H1 (cell line): ENCODE results near the gene UBE2E3. TPM values are rescaled to one million over a fixed set of nuclear protein-coding genes. Genes with fewer than 3 reads are reported as not detected.

Source experiments
- CTCF ChIA-PET: fragments of 300-600 bp; sonication (Branson Sonifier 250); formaldehyde crosslinking; loops from one replicate; lab custom pipeline; 2021; ENCODE audit not compliant: partially characterized antibody; lab: Charles Lee
- POLR2A ChIA-PET: fragments of 300-600 bp; sonication (Branson Sonifier 250); formaldehyde crosslinking; loops from one replicate; lab custom pipeline; 2021; ENCODE audit warnings: inconsistent platforms; ENCODE audit not compliant: partially characterized antibody; lab: Charles Lee
- DNase-seq, 2 experiments: peaks; one replicate each; pipeline versions ENCODE4 v3.0.0 to v3.0.0-alpha.2; 2010 to 2022; ENCODE audit warnings: low spot score in 2 of 2, low read depth in 1 of 2, mixed read lengths in 1 of 2
- FAIRE-seq: peaks from 2 replicates; lab custom pipeline; 2011; peaks lifted over from hg19 to GRCh38; lab: Jason Lieb, UNC
- H2AFZ ChIP-seq: 2 replicates; pipeline ENCODE4 v1.8.1; 2012; ENCODE audit warnings: low read length, inconsistent platforms
- H2AK5ac ChIP-seq: 2 replicates; pipeline ENCODE4 v1.6.1; 2013; ENCODE audit warnings: low read depth, low read length
- H2BK120ac ChIP-seq: replicated peaks from 2 replicates; pipeline ENCODE3; 2013; ENCODE audit warnings: low read depth, low read length, inconsistent platforms
- H2BK12ac ChIP-seq: 2 replicates; pipeline ENCODE4 v1.6.1; 2013; ENCODE audit warnings: low read depth, low read length
- H2BK15ac ChIP-seq: 2 replicates; pipeline ENCODE4 v1.6.1; 2013; ENCODE audit warnings: low read length
- H2BK20ac ChIP-seq: 2 replicates; pipeline ENCODE4 v1.6.1; 2013; ENCODE audit warnings: low read length
- H2BK5ac ChIP-seq: 2 replicates; pipeline ENCODE4 v1.6.1; 2013; ENCODE audit warnings: low read depth, low read length
- H3K14ac ChIP-seq: 2 replicates; pipeline ENCODE4 v1.6.1; 2013; ENCODE audit warnings: inconsistent platforms; ENCODE audit not compliant: insufficient read length
- H3K18ac ChIP-seq: 2 replicates; pipeline ENCODE4 v1.6.1; 2013; ENCODE audit warnings: low read length; ENCODE audit errors: extremely low read depth
- H3K23ac ChIP-seq: 2 replicates; pipeline ENCODE4 v1.6.1; 2013; ENCODE audit warnings: inconsistent platforms; ENCODE audit not compliant: insufficient read length
- H3K23me2 ChIP-seq: 2 replicates; pipeline ENCODE4 v1.6.1; 2013; ENCODE audit warnings: low read depth, low read length
- H3K27ac ChIP-seq: 2 replicates; pipeline ENCODE4 v1.6.1; 2011; ENCODE audit warnings: low read depth, low read length, inconsistent platforms
- H3K27me3 ChIP-seq, 4 experiments: replicated peaks in 1 of 4; 1 replicate in 1 of 4; 2 replicates in 3 of 4; pipeline versions ENCODE4 v1.6.1 to v1.8.1; 2011 to 2013; ENCODE audit warnings: low read length in 3 of 4, mild to moderate bottlenecking in 3 of 4, inconsistent platforms in 2 of 4, mixed read lengths in 2 of 4, moderate library complexity in 1 of 4; ENCODE audit not compliant: control insufficient read depth in 3 of 4, insufficient read depth in 3 of 4; ENCODE audit errors: extremely low read depth in 1 of 4
- H3K36me3 ChIP-seq, 4 experiments: 2 replicates each; pipeline versions ENCODE4 v1.6.1 to v1.8.1; 2011 to 2013; ENCODE audit warnings: mild to moderate bottlenecking in 4 of 4, low read length in 3 of 4, moderate library complexity in 2 of 4, control low read depth in 1 of 4, inconsistent platforms in 1 of 4; ENCODE audit not compliant: insufficient read depth in 4 of 4, control insufficient read depth in 2 of 4
- H3K4ac ChIP-seq: replicated peaks from 2 replicates; pipeline ENCODE3; 2013; ENCODE audit warnings: low read length, low read depth, mixed read lengths, inconsistent platforms; ENCODE audit not compliant: insufficient read length
- H3K4me1 ChIP-seq, 4 experiments: replicated peaks in 1 of 4; 1 replicate in 1 of 4; 2 replicates in 3 of 4; pipeline versions ENCODE4 v1.6.1 to v1.8.1; 2011 to 2013; ENCODE audit warnings: low read length in 3 of 4, inconsistent platforms in 2 of 4, mixed read lengths in 1 of 4; ENCODE audit not compliant: insufficient read depth in 4 of 4, control insufficient read depth in 3 of 4
- H3K4me2 ChIP-seq, 2 experiments: 2 replicates each; pipeline versions ENCODE4 v1.6.1 to v1.8.1; 2011 to 2013; ENCODE audit warnings: low read depth in 2 of 2, low read length in 2 of 2, control low read depth in 1 of 2, inconsistent platforms in 1 of 2, mild to moderate bottlenecking in 1 of 2; ENCODE audit not compliant: insufficient read depth in 1 of 2
- H3K4me3 ChIP-seq, 4 experiments: fragments of 200-600, 300-600 bp in 1 of 4; sonication (generic), shearing (Covaris generic), sonication (Bioruptor Twin) in 1 of 4; 2 replicates each; pipeline versions ENCODE4 v1.5.1 to v1.8.1; 2011 to 2016; ENCODE audit warnings: low read length in 4 of 4, low read depth in 3 of 4, control low read depth in 2 of 4, inconsistent platforms in 2 of 4, mild to moderate bottlenecking in 2 of 4, mixed read lengths in 1 of 4, moderate library complexity in 1 of 4; ENCODE audit not compliant: insufficient read depth in 2 of 4; ENCODE audit errors: extremely low read depth in 1 of 4
- H3K56ac ChIP-seq: replicated peaks from 2 replicates; pipeline ENCODE3; 2013; ENCODE audit warnings: low read depth, mild to moderate bottlenecking, mixed read lengths, low read length, inconsistent platforms; ENCODE audit not compliant: insufficient read length
- H3K79me1 ChIP-seq: 2 replicates; pipeline ENCODE4 v1.6.1; 2013; ENCODE audit warnings: low read depth, low read length, control low read depth
- H3K79me2 ChIP-seq, 2 experiments: 2 replicates each; pipeline versions ENCODE4 v1.6.1 to v1.8.1; 2012 to 2013; ENCODE audit warnings: low read length in 2 of 2, mild to moderate bottlenecking in 2 of 2, inconsistent platforms in 1 of 2; ENCODE audit not compliant: insufficient read depth in 2 of 2, control insufficient read depth in 1 of 2
- H3K9ac ChIP-seq, 4 experiments: replicated peaks in 1 of 4; 1 replicate in 1 of 4; 2 replicates in 3 of 4; pipeline versions ENCODE4 v1.6.1 to v1.8.1; 2011 to 2013; ENCODE audit warnings: low read depth in 3 of 4, low read length in 3 of 4, control low read depth in 2 of 4, mild to moderate bottlenecking in 2 of 4, moderate library complexity in 2 of 4, inconsistent platforms in 1 of 4; ENCODE audit errors: extremely low read depth in 1 of 4
- H3K9me3 ChIP-seq, 2 experiments: 2 replicates each; pipeline versions ENCODE4 v1.6.1 to v1.8.1; 2012 to 2013; ENCODE audit warnings: mild to moderate bottlenecking in 2 of 2, moderate library complexity in 2 of 2, control low read depth in 1 of 2, inconsistent platforms in 1 of 2, low read depth in 1 of 2, low read length in 1 of 2, mixed read lengths in 1 of 2; ENCODE audit not compliant: insufficient read depth in 2 of 2
- H4K20me1 ChIP-seq, 2 experiments: replicated peaks in 1 of 2; 2 replicates each; pipeline versions ENCODE3 to v1.8.1; 2011 to 2013; ENCODE audit warnings: inconsistent platforms in 2 of 2, low read length in 2 of 2, mild to moderate bottlenecking in 1 of 2; ENCODE audit not compliant: insufficient read depth in 2 of 2, control insufficient read depth in 1 of 2
- H4K5ac ChIP-seq: 2 replicates; pipeline ENCODE4 v1.6.1; 2013; ENCODE audit warnings: low read length, low read depth, mixed read lengths, inconsistent platforms; ENCODE audit not compliant: insufficient read length
- H4K8ac ChIP-seq: 2 replicates; pipeline ENCODE4 v1.8.0; 2013; ENCODE audit warnings: mild to moderate bottlenecking, moderate library complexity, low read length, inconsistent platforms; ENCODE audit not compliant: insufficient read depth; ENCODE audit errors: extremely low read depth
- H4K91ac ChIP-seq: replicated peaks from 2 replicates; pipeline ENCODE3; 2013; ENCODE audit warnings: low read length, mixed read lengths, inconsistent platforms; ENCODE audit not compliant: insufficient read length
- CBX5 ChIP-seq: fragments of 300-800, 300-1000 bp; sonication (generic); IDR thresholded peaks from 2 replicates; pipeline ENCODE4 v1.7.1; 2016; ENCODE audit warnings: antibody characterized with exemption, low read length, low read depth
- KDM1A ChIP-seq: fragments of 200-600, 300-600 bp; sonication (generic); IDR thresholded peaks from 2 replicates; pipeline ENCODE4 v1.7.1; 2016; ENCODE audit warnings: mild to moderate bottlenecking, low read length, borderline replicate concordance
- POLR2A ChIP-seq, 2 experiments: IDR thresholded peaks; 1 replicate in 1 of 2; 2 replicates in 1 of 2; pipeline ENCODE4 v1.6.1; 2011; ENCODE audit warnings: low read depth in 2 of 2, low read length in 2 of 2, mild to moderate bottlenecking in 2 of 2; ENCODE audit errors: control extremely low read depth in 1 of 2
- SP4 ChIP-seq: IDR thresholded peaks from 2 replicates; pipeline ENCODE4 v1.6.1; 2012; ENCODE audit warnings: low read length, inconsistent platforms
- SRF ChIP-seq: IDR thresholded peaks from 2 replicates; pipeline ENCODE4 v1.6.1; 2011; ENCODE audit warnings: mild to moderate bottlenecking, low read depth, low read length, moderate library complexity
- ZNF274 ChIP-seq: IDR thresholded peaks from 2 replicates; pipeline ENCODE4 v1.7.0; 2012; ENCODE audit warnings: low read length, borderline replicate concordance; ENCODE audit errors: extremely low read depth
- WGBS, 2 experiments: shearing (Covaris generic) in 1 of 2; methylation state at CpG; one replicate each; pipeline versions ENCODE4 v1.1.6 to v1.1.7; 2013 to 2015; ENCODE audit warnings: low lambda C conversion rate in 2 of 2, mixed read lengths in 2 of 2, inconsistent platforms in 1 of 2, low coverage in 1 of 2, missing lambda C conversion rate in 1 of 2; ENCODE audit not compliant: insufficient replicate concordance in 2 of 2, insufficient coverage in 1 of 2, insufficient read length in 1 of 2; ENCODE audit errors: extremely low coverage in 1 of 2, missing lambda C conversion rate in 1 of 2; 5-methylcytosine and 5-hydroxymethylcytosine counted together
- polyA plus RNA-seq, 7 experiments: library from polyadenylated mRNA; depleted of rRNA in 3 of 7; stranded (reverse) in 5 of 7; unstranded in 2 of 7; fragments of >200 nt in 5 of 7; fragments of 200-250 nt in 2 of 7; gene quantifications; 1 replicate in 5 of 7; 2 replicates in 1 of 7; 4 replicates in 1 of 7; pipeline versions ENCODE4 v1.2.1 to v1.2.3, GENCODE V29; 2011 to 2013; ENCODE audit warnings: missing spikeins in 2 of 7, mixed read lengths in 2 of 7
- total RNA-seq: library from RNA; stranded (reverse); fragmentation: NEBNext Ultra II Directional; extraction: Animal tissue kit (Norgen Biotek cat#: 25700); gene quantifications from 2 replicates; pipeline ENCODE4 v1.2.1, GENCODE V29; 2021

UBE2E3 gene
- total and polyA plus RNA-seq, 2 of the 8 experiments (the other 6 are each of a cell fraction or from before 2014, with no cell fraction given) = 106 to 132 TPM

- WGBS, 2 experiments = 89% methylated on average over 4 of the region's 4 CpGs; no CpG with 5 or more reads in 1 of the 2 experiments
- Histone ChIP-seq H3K79me2 (peaks cover 0 to 96% of the 10 kb centered on the region in 2 experiments; a peak in 2 of 4 replicates), H2BK15ac (no peak overlapping the region)
These were observed 19.0 kb downstream of the UBE2E3 start for GRCh38 chr2:180999274-180999964.

More at GRCh38 chr2:180999274-180999964, 19.0 kb downstream of the UBE2E3 start:
- H3K79me1 ChIP-seq = peaks cover 2% of the 10 kb centered on the region; the same call in 1 of the 2 replicates
- H4K5ac ChIP-seq = no peak overlapping the region
- H4K91ac ChIP-seq = no peak overlapping the region
- no peak overlapping the region for H2AFZ ChIP-seq
- no peak overlapping the region for H2AK5ac ChIP-seq
- H2BK5ac ChIP-seq = no peak overlapping the region
- FAIRE-seq (no peak), DNase-seq (no peak)
- no peak overlapping the region for H2BK120ac ChIP-seq
- H3K36me3 ChIP-seq = no peaks in the 10 kb centered on the region
- no peak overlapping the region for H3K27ac ChIP-seq
- peaks cover 0 to 5% of the 10 kb centered on the region in 2 experiments for H4K20me1 ChIP-seq
- no peak overlapping the region for H3K9ac ChIP-seq
- no peak overlapping the region for H3K18ac ChIP-seq
- TF ChIP-seq KDM1A (no peak), SP4 (no peak), ZNF274 (no peak), SRF (no peak), POLR2A (IDR thresholded peaks at IDR 0.05; ENCODE audit: control extremely low read depth in 1 of 2, low read depth in 2 of 2, low read length in 2 of 2) (no peak), CBX5 (no peak)
- CTCF ChIA-PET = interaction anchor here (2.8 kb wide), 1 partner anchor 7 kb away, joined by 14 read pairs; no protein-coding TSS in a partner anchor
- no peak overlapping the region for H2BK20ac ChIP-seq
- no peaks in the 10 kb centered on the region for H3K27me3 ChIP-seq
- no peak overlapping the region for H3K56ac ChIP-seq
- H3K4me1 ChIP-seq = peaks cover 0 to 3% (median 1%) of the 10 kb centered on the region in 4 experiments; a peak in 2 of 7 replicates
- H3K14ac ChIP-seq = no peak overlapping the region
- H3K4ac ChIP-seq = no peak overlapping the region
- no peak overlapping the region for H2BK12ac ChIP-seq
- POLR2A ChIA-PET = interaction anchor here (0.7 to 3.0 kb wide), 3 partner anchors 15 to 932 kb away, joined by 3 to 12 read pairs (median 4); partner anchors contain the start of gene UBE2E3
- no peaks in the 10 kb centered on the region for H3K23me2 ChIP-seq
- H3K23ac ChIP-seq = no peak overlapping the region
- no peaks in the 10 kb centered on the region for H3K9me3 ChIP-seq
- no peak overlapping the region for H3K4me2 ChIP-seq
- no peak overlapping the region for H4K8ac ChIP-seq
- no peak overlapping the region for H3K4me3 ChIP-seq
